Parathyroid adenoma (tissue), 2 donors: Measurements from ENCODE around the gene KIRREL2.

ENCODE experiments used
- H2AFZ ChIP-seq: fragments of 300-600 bp; sonication (generic); one replicate; pipeline ENCODE4 v1.7.0; 2017; ENCODE audit warnings: antibody characterized with exemption, mild to moderate bottlenecking
- H3K27ac ChIP-seq: fragments of 300-600 bp; sonication (generic); one replicate; pipeline ENCODE4 v1.7.0; 2017
- H3K27me3 ChIP-seq: fragments of 300-600 bp; sonication (generic); one replicate; pipeline ENCODE4 v1.7.0; 2017; ENCODE audit warnings: low read length; ENCODE audit not compliant: control insufficient read depth, insufficient read depth
- H3K36me3 ChIP-seq: fragments of 300-600 bp; sonication (generic); one replicate; pipeline ENCODE4 v1.7.0; 2017; ENCODE audit warnings: low read length; ENCODE audit not compliant: control insufficient read depth, insufficient read depth
- H3K4me1 ChIP-seq: fragments of 300-600 bp; sonication (generic); one replicate; pipeline ENCODE4 v1.7.0; 2017; ENCODE audit warnings: control low read depth
- H3K4me2 ChIP-seq: fragments of 300-600 bp; sonication (generic); one replicate; pipeline ENCODE4 v1.7.0; 2017; ENCODE audit warnings: low read length
- H3K4me3 ChIP-seq: fragments of 300-600 bp; sonication (generic); one replicate; pipeline ENCODE4 v1.7.0; 2017; ENCODE audit warnings: low read depth, low read length
- H3K79me2 ChIP-seq: fragments of 300-600 bp; sonication (generic); one replicate; pipeline ENCODE4 v1.7.0; 2017; ENCODE audit warnings: control low read depth
- H3K9ac ChIP-seq: fragments of 300-600 bp; sonication (generic); one replicate; pipeline ENCODE4 v1.7.0; 2017; ENCODE audit warnings: mild to moderate bottlenecking
- H3K9me3 ChIP-seq: fragments of 300-600 bp; sonication (generic); one replicate; pipeline ENCODE4 v1.7.0; 2017; ENCODE audit warnings: low read length; ENCODE audit not compliant: control insufficient read depth
- TF ChIP-seq, protein P1 (sequence below): fragments of 300-600 bp; sonication (generic); IDR thresholded peaks from one replicate; pipeline ENCODE4 v1.7.0; 2017; ENCODE audit warnings: antibody characterized with exemption, mild to moderate bottlenecking
- donor health status: primary hyperparathyroidism.

KIRREL2 gene

DNA sequence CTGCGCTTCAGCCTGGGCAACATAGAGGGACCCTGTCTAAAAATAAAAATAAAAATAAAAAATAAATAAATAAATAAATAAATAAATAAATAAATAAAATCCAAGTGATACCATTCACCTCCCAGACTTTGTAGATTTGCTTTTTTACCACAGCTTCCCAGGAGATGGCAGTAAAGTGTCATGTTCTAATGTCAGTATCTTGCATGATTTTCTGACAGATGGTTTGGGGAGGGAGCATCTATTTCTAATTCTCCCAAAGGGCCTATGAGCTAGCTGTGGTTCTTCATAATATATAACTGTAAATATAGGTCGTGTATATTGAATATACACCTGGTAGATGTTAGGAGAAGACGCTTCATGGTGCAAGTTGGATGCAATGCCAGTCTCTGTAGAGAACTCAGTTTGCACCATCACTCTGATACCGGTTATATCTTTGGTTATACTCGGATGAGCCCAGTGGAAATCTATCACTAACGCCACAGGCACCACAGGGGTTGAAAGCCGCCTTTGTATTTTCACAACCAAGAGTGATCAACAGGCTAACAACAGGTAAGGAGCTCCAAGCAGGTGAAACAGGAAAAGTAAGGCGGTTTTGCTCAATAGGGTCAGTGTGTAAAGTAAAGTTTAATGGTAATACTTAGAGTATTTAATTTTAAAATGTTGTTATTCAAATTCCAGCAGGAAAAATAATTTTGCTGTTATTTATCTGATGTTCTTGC is 25.6 kb downstream of the KIRREL2 start:
- no peak overlapping the region for H2AFZ ChIP-seq

DNA sequence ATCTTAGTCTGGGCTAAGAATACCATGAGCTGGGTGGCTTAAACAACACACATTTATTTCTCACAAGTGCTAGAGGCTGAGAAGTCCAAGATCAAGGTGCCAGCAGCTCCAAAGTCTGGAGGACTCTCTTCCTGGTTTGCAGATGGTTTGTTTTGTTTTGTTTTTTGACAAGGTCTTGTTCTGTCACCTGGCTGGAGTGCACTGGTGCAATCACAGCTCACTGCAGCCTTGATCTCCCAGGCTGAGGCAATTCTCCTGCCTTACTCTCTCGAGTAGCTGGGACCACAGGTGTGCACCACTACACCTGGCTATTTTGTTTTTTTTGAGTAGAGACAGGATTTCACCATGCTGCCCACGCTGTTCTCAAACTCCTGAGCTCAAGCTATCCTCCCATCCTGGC is 27.2 kb downstream of the KIRREL2 start:
- no peaks in the 10 kb centered on the region for H3K27me3 ChIP-seq
- no peak overlapping the region for H3K4me3 ChIP-seq
- H3K9ac ChIP-seq: no peak overlapping the region
- H3K79me2 ChIP-seq: no peaks in the 10 kb centered on the region
- H3K36me3 ChIP-seq: no peaks in the 10 kb centered on the region
- no peak overlapping the region for H3K4me2 ChIP-seq
- H3K27ac ChIP-seq: no peak overlapping the region
- no peaks in the 10 kb centered on the region for H3K4me1 ChIP-seq
- H2AFZ ChIP-seq: no peak overlapping the region
- TF ChIP-seq, protein P1, sequence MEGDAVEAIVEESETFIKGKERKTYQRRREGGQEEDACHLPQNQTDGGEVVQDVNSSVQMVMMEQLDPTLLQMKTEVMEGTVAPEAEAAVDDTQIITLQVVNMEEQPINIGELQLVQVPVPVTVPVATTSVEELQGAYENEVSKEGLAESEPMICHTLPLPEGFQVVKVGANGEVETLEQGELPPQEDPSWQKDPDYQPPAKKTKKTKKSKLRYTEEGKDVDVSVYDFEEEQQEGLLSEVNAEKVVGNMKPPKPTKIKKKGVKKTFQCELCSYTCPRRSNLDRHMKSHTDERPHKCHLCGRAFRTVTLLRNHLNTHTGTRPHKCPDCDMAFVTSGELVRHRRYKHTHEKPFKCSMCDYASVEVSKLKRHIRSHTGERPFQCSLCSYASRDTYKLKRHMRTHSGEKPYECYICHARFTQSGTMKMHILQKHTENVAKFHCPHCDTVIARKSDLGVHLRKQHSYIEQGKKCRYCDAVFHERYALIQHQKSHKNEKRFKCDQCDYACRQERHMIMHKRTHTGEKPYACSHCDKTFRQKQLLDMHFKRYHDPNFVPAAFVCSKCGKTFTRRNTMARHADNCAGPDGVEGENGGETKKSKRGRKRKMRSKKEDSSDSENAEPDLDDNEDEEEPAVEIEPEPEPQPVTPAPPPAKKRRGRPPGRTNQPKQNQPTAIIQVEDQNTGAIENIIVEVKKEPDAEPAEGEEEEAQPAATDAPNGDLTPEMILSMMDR: no peak
- no peaks in the 10 kb centered on the region for H3K9me3 ChIP-seq

More for the DNA sequence above, 25.6 kb downstream of the KIRREL2 start:
- Histone ChIP-seq H3K36me3 (no peaks in the 10 kb centered on the region), H3K4me2 (no peak overlapping the region), H3K4me3 (no peak overlapping the region), H3K79me2 (no peaks in the 10 kb centered on the region), H3K9ac (no peak overlapping the region), H3K9me3 (no peaks in the 10 kb centered on the region), H3K27ac (no peak overlapping the region), H3K27me3 (no peaks in the 10 kb centered on the region), H3K4me1 (no peaks in the 10 kb centered on the region)
- TF ChIP-seq, protein P1: peak; percentile 65

DNA sequence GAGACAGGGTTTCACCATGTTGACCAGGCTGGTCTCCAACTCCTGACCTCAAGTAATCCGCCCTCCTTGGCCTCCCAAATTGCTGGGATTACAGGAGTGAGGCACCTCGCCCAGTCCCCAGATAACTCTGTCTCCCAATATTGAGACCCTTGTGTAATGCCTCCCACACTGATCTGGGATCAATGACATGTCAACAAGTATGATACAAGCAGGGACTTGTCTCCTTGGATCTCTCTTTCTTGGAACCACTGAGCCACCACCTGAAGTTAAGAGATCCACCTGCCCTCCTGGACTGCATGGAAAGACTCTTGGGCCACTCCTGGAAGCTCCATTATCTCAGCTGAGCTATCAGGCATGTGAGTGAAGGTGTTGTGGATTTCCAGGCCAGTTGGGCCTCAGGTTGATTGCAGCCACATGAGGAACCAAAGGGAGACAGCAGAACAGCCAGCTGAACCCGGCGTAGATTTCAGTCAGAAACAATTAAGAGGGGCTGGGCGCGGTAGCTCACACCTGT is 28.6 kb downstream of the KIRREL2 start:
- Histone ChIP-seq H3K4me1 (no peaks in the 10 kb centered on the region), H3K36me3 (no peaks in the 10 kb centered on the region), H3K9me3 (no peaks in the 10 kb centered on the region), H3K4me3 (no peak overlapping the region), H3K27me3 (no peaks in the 10 kb centered on the region), H3K27ac (no peak overlapping the region), H3K9ac (no peak overlapping the region), H3K4me2 (no peak overlapping the region), H2AFZ (no peak overlapping the region), H3K79me2 (no peaks in the 10 kb centered on the region)
- TF ChIP-seq, protein P1: no peak

DNA sequence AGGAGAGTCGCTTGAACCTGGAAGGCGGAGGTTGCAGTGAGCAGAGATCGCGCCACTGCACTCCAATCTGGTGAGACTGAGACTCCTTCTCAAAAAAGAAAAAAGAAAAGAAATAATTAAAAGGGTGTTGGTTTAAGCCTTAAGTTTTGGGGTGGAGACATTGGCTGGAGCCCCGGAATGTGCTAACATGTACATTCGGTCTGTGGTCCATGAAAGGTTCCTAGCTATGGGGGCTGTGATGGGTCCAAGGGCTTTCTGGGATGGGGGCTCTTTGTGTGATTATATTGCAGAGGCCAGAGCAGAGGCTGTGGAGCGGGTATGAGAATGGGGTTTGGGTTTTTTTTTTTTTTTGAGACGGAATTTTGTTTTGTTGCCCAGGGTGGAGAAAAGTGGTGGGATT is 29.2 kb downstream of the KIRREL2 start:
- TF ChIP-seq, protein P1: no peak
- no peak overlapping the region for H3K4me3 ChIP-seq

DNA sequence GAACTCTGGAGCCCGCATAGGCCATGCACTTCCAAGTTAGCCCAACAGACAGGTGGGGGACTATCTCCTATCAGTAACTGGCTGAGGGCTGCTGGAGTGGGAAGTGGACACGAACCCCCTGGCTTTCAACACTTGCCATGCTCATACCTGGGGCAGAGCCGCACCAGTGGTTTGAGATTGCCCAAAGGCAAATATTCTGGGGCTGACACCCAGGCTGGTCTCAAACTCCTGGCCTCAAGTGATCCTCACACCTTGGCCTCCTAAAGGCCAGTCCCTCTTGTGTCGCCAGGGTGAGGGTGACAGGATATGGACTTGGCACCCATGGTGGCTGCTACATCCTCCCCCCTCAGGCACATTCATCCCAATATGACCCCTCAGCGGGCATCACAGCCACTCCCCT is 30.5 kb downstream of the KIRREL2 start:
- H3K79me2 ChIP-seq: no peaks in the 10 kb centered on the region
- no peak overlapping the region for H3K27ac ChIP-seq
- H3K4me3 ChIP-seq: no peak overlapping the region
- no peaks in the 10 kb centered on the region for H3K4me1 ChIP-seq
- H3K9ac ChIP-seq: no peak overlapping the region
- no peaks in the 10 kb centered on the region for H3K9me3 ChIP-seq
- no peak overlapping the region for H3K4me2 ChIP-seq
- H2AFZ ChIP-seq: no peak overlapping the region
- no peaks in the 10 kb centered on the region for H3K27me3 ChIP-seq
- TF ChIP-seq, protein P1: no peak
- H3K36me3 ChIP-seq: no peaks in the 10 kb centered on the region

More for the DNA sequence above, 29.2 kb downstream of the KIRREL2 start:
- Histone ChIP-seq H3K4me1 (no peaks in the 10 kb centered on the region), H3K27ac (no peak overlapping the region), H3K4me2 (no peak overlapping the region), H3K36me3 (no peaks in the 10 kb centered on the region), H2AFZ (no peak overlapping the region), H3K79me2 (no peaks in the 10 kb centered on the region), H3K27me3 (no peaks in the 10 kb centered on the region), H3K9me3 (no peaks in the 10 kb centered on the region), H3K9ac (no peak overlapping the region)
